Gastrocnemius medialis (tissue), 4 donors: Measurements from ENCODE around the gene PIAS4.

Experiments
- CTCF ChIP-seq, 5 experiments: fragments of 450-650 bp in 3 of 5; fragments of 200-600 bp in 2 of 5; sonication (generic) in 2 of 5; IDR thresholded peaks in 4 of 5; conservative IDR thresholded peaks in 1 of 5; 1 replicate in 4 of 5; 2 replicates in 1 of 5; pipeline ENCODE4 v1.5.1; 2016 to 2019; ENCODE audit warnings: antibody characterized with exemption in 5 of 5, mild to moderate bottlenecking in 3 of 5, moderate library complexity in 3 of 5
- POLR2A ChIP-seq, 2 donors: fragments of 450-650 bp; IDR thresholded peaks; one replicate each; pipeline ENCODE4 v1.6.1; 2017; ENCODE audit warnings: antibody characterized with exemption in 2 of 2, mild to moderate bottlenecking in 2 of 2, moderate library complexity in 2 of 2

GRCh38 chr19:4083677-4084546 is 76.4 kb downstream of the PIAS4 start:
- TF ChIP-seq CTCF (IDR thresholded peaks at IDR 0.05 in 4 of 5, conservative IDR thresholded peaks at IDR 0.05 in 1 of 5), result no peak
- TF ChIP-seq POLR2A (IDR thresholded peaks at IDR 0.05), result no peak
